GM18498 (cell line): ENCODE data around the gene RAP1GAP2.
"Not testable (repeated sequence)": the region's sequence is repeated elsewhere in the genome, so short reads cannot be mapped to it uniquely, and the experiment has no call there.

Experiments used
- ATAC-seq: cut with Tn5 transposase; IDR thresholded peaks from one replicate; pipeline ENCODE4 v1.9.1; 2021; ENCODE audit warnings: mild to moderate bottlenecking, moderate library complexity; ENCODE audit not compliant: unreplicated experiment

RAP1GAP2 gene

GRCh38 chr17:2881295-2881694 is 85.1 kb downstream of the RAP1GAP2 start:
- no peak for ATAC-seq

GRCh38 chr17:2883544-2884213 is 87.4 kb downstream of the RAP1GAP2 start:
- ATAC-seq: no peak

GRCh38 chr17:2885733-2886132 is 89.5 kb downstream of the RAP1GAP2 start:
- no peak for ATAC-seq

GRCh38 chr17:2888326-2888725 is 92.1 kb downstream of the RAP1GAP2 start:
- no peak for ATAC-seq

- ATAC-seq: no peak
Observed at GRCh38 chr17:2889256-2889655, 93.0 kb downstream of the RAP1GAP2 start.

- not testable (repeated sequence) for ATAC-seq
Observed at GRCh38 chr17:2890778-2891177, 94.5 kb downstream of the RAP1GAP2 start.

- ATAC-seq: no peak
Observed at GRCh38 chr17:2892305-2892971, 96.2 kb downstream of the RAP1GAP2 start.

GRCh38 chr17:2893422-2893914 is 97.2 kb downstream of the RAP1GAP2 start:
- ATAC-seq: no peak

GRCh38 chr17:2894782-2895181 is 98.5 kb downstream of the RAP1GAP2 start:
- no peak for ATAC-seq

- ATAC-seq: no peak
Observed at GRCh38 chr17:2897605-2898004, 101.4 kb downstream of the RAP1GAP2 start.

- no peak for ATAC-seq
Observed at GRCh38 chr17:2898255-2898926, 102.2 kb downstream of the RAP1GAP2 start.

- ATAC-seq: no peak
Observed at GRCh38 chr17:2899906-2900305, 103.7 kb downstream of the RAP1GAP2 start.

- no peak for ATAC-seq
Observed at GRCh38 chr17:2900842-2901241, 104.6 kb downstream of the RAP1GAP2 start.

- ATAC-seq: no peak
Observed at GRCh38 chr17:2901582-2901981, 105.3 kb downstream of the RAP1GAP2 start.

- no peak for ATAC-seq
Observed at GRCh38 chr17:2902546-2902945, 106.3 kb downstream of the RAP1GAP2 start.

- ATAC-seq: no peak
Observed at GRCh38 chr17:2903193-2903974, 107.1 kb downstream of the RAP1GAP2 start.

GRCh38 chr17:2904135-2904534 is 107.9 kb downstream of the RAP1GAP2 start:
- no peak for ATAC-seq

GRCh38 chr17:2905269-2905668 is 109.0 kb downstream of the RAP1GAP2 start:
- ATAC-seq: no peak

GRCh38 chr17:2905696-2906501 is 109.7 kb downstream of the RAP1GAP2 start:
- no peak for ATAC-seq

GRCh38 chr17:2906901-2907300 is 110.7 kb downstream of the RAP1GAP2 start:
- ATAC-seq: no peak
